Activated T-cell treated with anti-CD3 and anti-CD28 coated beads for 24 hours (primary cell): ENCODE results near the gene TTLL1.

Source experiments
- DNase-seq: peaks from one replicate; pipeline ENCODE4 v3.0.0-alpha.2; 2020; ENCODE audit warnings: low read depth

TTLL1 gene

GRCh38 chr22:42993651-42994275 is 95.4 kb downstream of the TTLL1 start:
- DNase-seq, result no peak

GRCh38 chr22:42992886-42993479 is 96.2 kb downstream of the TTLL1 start:
- DNase-seq, result no peak

GRCh38 chr22:42992092-42992491 is 97.1 kb downstream of the TTLL1 start:
- DNase-seq, result no peak

- DNase-seq, result no peak
Observed at GRCh38 chr22:42991010-42991651, 98.1 kb downstream of the TTLL1 start.

GRCh38 chr22:42990131-42990838 is 98.9 kb downstream of the TTLL1 start:
- DNase-seq, result no peak
